ENCODE data around the gene LGI2.

- TF ChIP-seq POLR2A (IDR thresholded peaks at IDR 0.05; ENCODE audit: control extremely low read depth in 1 of 2, low read depth in 2 of 2, low read length in 2 of 2): no peak
- no peak for TF ChIP-seq CTCF (IDR thresholded peaks at IDR 0.05; ENCODE audit: control extremely low read depth in 1 of 3, insufficient read depth in 1 of 3, low read depth in 1 of 3, low read length in 3 of 3)
- no peak for TF ChIP-seq SIX5 (IDR thresholded peaks at IDR 0.05; ENCODE audit: low read depth, low read length)
- no peak for TF ChIP-seq FOSL1 (IDR thresholded peaks at IDR 0.05; ENCODE audit: insufficient read depth, low read depth, low read length)
- no peak for TF ChIP-seq ATF3 (IDR thresholded peaks at IDR 0.05; ENCODE audit: insufficient read depth, low read depth, low read length)
- TF ChIP-seq JUN (IDR thresholded peaks at IDR 0.05; ENCODE audit: low read depth, low read length): no peak
- no peak for TF ChIP-seq EP300 (IDR thresholded peaks at IDR 0.05; ENCODE audit: borderline replicate concordance in 1 of 2, low read depth in 2 of 2, low read length in 2 of 2)
- TF ChIP-seq TCF12 (IDR thresholded peaks at IDR 0.05; ENCODE audit: low read depth, low read length): no peak
- no peak for TF ChIP-seq CEBPB (IDR thresholded peaks at IDR 0.05; ENCODE audit: low read depth, low read length)
- no peak for TF ChIP-seq SUZ12 (IDR thresholded peaks at IDR 0.05; ENCODE audit: low read length)
- no peak for TF ChIP-seq MAFK (IDR thresholded peaks at IDR 0.05; ENCODE audit: low read depth, low read length)
- no peak for TF ChIP-seq POLR2AphosphoS5 (IDR thresholded peaks at IDR 0.05; ENCODE audit: low read depth, low read length)
- no peak for TF ChIP-seq EZH2 (IDR thresholded peaks at IDR 0.05; ENCODE audit: low read depth, low read length, severe bottlenecking)
Measured at GRCh38 chr4:24968992-24969391, 61.8 kb downstream of the LGI2 start.

All from H1 (cell line).